Measurements from ENCODE around the gene OSBPL8.

The OSBPL8 gene

GRCh38 chr12:76457010-76457409 lies 102.6 kb downstream of the OSBPL8 start:
- ATAC-seq = no peak
- TF ChIP-seq ZFP30 (CRISPR knock-in tag; IDR thresholded peaks at IDR 0.05) (no peak), ZFP3 (CRISPR knock-in tag; IDR thresholded peaks at IDR 0.05) (no peak), CREB5 (CRISPR knock-in tag; IDR thresholded peaks at IDR 0.05; ENCODE audit: low read depth) (no peak), CSRNP3 (CRISPR knock-in tag; IDR thresholded peaks at IDR 0.05) (no peak), ZC3H10 (CRISPR knock-in tag; IDR thresholded peaks at IDR 0.05) (no peak), CSDC2 (CRISPR knock-in tag; IDR thresholded peaks at IDR 0.05) (no peak), RARB (CRISPR knock-in tag; IDR thresholded peaks at IDR 0.05) (no peak), SNAI2 (CRISPR knock-in tag; IDR thresholded peaks at IDR 0.05) (no peak), TCF4 (CRISPR knock-in tag; IDR thresholded peaks at IDR 0.05; ENCODE audit: borderline replicate concordance) (no peak), ESRRG (CRISPR knock-in tag; IDR thresholded peaks at IDR 0.05) (no peak), TOX (CRISPR knock-in tag; IDR thresholded peaks at IDR 0.05; ENCODE audit: borderline replicate concordance) (no peak), ZNF70 (CRISPR knock-in tag; IDR thresholded peaks at IDR 0.05) (no peak), GLIS3 (CRISPR knock-in tag; IDR thresholded peaks at IDR 0.05) (no peak)
- TF ChIP-seq, protein P1, sequence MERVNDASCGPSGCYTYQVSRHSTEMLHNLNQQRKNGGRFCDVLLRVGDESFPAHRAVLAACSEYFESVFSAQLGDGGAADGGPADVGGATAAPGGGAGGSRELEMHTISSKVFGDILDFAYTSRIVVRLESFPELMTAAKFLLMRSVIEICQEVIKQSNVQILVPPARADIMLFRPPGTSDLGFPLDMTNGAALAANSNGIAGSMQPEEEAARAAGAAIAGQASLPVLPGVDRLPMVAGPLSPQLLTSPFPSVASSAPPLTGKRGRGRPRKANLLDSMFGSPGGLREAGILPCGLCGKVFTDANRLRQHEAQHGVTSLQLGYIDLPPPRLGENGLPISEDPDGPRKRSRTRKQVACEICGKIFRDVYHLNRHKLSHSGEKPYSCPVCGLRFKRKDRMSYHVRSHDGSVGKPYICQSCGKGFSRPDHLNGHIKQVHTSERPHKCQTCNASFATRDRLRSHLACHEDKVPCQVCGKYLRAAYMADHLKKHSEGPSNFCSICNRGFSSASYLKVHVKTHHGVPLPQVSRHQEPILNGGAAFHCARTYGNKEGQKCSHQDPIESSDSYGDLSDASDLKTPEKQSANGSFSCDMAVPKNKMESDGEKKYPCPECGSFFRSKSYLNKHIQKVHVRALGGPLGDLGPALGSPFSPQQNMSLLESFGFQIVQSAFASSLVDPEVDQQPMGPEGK (CRISPR knock-in tag; IDR thresholded peaks at IDR 0.05; ENCODE audit: borderline replicate concordance) = no peak

DNA sequence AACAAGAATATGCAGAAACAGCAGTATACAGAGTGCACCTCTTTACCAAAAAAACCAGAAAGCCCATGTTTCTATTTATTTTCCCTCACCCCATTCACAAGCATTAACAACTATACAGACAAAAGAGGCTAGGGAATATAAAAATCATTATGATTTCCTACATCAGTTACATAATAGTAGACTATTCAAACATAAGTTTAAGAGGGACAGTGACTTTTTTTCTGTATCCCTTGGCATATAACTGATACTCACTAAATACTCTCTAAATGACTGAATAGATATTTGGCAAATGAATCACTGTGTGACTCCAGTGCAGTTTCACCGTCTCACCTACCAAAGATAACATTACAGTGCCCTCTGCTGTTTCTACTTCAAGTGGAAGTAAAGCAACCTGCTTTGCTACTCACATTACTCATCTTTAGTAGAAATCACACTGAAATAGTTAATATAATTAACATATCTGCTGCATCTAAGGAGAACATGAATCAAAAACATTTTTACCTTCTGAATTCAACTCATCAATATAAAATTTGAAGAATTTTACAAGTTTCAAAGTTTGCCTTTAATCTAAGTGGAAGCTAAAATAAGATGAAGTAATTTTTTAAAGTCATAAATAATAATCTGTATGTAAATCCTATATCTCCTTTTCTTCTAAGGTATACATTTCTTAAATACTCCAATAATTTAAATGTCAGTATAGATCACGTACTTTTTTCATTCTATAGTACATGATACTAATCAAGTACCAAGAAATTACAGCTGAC lies 103.8 kb downstream of the OSBPL8 start:
- peak; percentile 98 for ATAC-seq

GRCh38 chr12:76451528-76451927 lies 108.0 kb downstream of the OSBPL8 start:
- no peak for ATAC-seq
- TF ChIP-seq CSRNP3 (CRISPR knock-in tag; IDR thresholded peaks at IDR 0.05) = no peak

More for the DNA sequence above, 103.8 kb downstream of the OSBPL8 start:
- TF ChIP-seq ISL1 (CRISPR knock-in tag; IDR thresholded peaks at IDR 0.05) = no peak
- TF ChIP-seq GLIS3 (CRISPR knock-in tag; IDR thresholded peaks at IDR 0.05) = no peak
- no peak for TF ChIP-seq RARB (CRISPR knock-in tag; IDR thresholded peaks at IDR 0.05)
- no peak for TF ChIP-seq ESRRG (CRISPR knock-in tag; IDR thresholded peaks at IDR 0.05)
- TF ChIP-seq CSRNP3 (CRISPR knock-in tag; IDR thresholded peaks at IDR 0.05) = no peak
- TF ChIP-seq ZFP3 (CRISPR knock-in tag; IDR thresholded peaks at IDR 0.05) = no peak
- TF ChIP-seq PPARA (CRISPR knock-in tag; IDR thresholded peaks at IDR 0.05; ENCODE audit: borderline replicate concordance) = no peak
- no peak for TF ChIP-seq ZNF8 (CRISPR knock-in tag; IDR thresholded peaks at IDR 0.05)

GRCh38 chr12:76450690-76451089 lies 108.9 kb downstream of the OSBPL8 start:
- no peak for ATAC-seq
- TF ChIP-seq ESRRG (CRISPR knock-in tag; IDR thresholded peaks at IDR 0.05) = no peak
- TF ChIP-seq GLIS3 (CRISPR knock-in tag; IDR thresholded peaks at IDR 0.05) = no peak
- no peak for TF ChIP-seq ARNTL (CRISPR knock-in tag; IDR thresholded peaks at IDR 0.05; ENCODE audit: borderline replicate concordance, low read depth)
- no peak for TF ChIP-seq ISL1 (CRISPR knock-in tag; IDR thresholded peaks at IDR 0.05)
- TF ChIP-seq, protein P2, sequence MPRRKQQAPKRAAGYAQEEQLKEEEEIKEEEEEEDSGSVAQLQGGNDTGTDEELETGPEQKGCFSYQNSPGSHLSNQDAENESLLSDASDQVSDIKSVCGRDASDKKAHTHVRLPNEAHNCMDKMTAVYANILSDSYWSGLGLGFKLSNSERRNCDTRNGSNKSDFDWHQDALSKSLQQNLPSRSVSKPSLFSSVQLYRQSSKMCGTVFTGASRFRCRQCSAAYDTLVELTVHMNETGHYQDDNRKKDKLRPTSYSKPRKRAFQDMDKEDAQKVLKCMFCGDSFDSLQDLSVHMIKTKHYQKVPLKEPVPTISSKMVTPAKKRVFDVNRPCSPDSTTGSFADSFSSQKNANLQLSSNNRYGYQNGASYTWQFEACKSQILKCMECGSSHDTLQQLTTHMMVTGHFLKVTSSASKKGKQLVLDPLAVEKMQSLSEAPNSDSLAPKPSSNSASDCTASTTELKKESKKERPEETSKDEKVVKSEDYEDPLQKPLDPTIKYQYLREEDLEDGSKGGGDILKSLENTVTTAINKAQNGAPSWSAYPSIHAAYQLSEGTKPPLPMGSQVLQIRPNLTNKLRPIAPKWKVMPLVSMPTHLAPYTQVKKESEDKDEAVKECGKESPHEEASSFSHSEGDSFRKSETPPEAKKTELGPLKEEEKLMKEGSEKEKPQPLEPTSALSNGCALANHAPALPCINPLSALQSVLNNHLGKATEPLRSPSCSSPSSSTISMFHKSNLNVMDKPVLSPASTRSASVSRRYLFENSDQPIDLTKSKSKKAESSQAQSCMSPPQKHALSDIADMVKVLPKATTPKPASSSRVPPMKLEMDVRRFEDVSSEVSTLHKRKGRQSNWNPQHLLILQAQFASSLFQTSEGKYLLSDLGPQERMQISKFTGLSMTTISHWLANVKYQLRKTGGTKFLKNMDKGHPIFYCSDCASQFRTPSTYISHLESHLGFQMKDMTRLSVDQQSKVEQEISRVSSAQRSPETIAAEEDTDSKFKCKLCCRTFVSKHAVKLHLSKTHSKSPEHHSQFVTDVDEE (CRISPR knock-in tag; IDR thresholded peaks at IDR 0.05) = no peak
- no peak for TF ChIP-seq OSR1 (CRISPR knock-in tag; IDR thresholded peaks at IDR 0.05)
- TF ChIP-seq ZFP30 (CRISPR knock-in tag; IDR thresholded peaks at IDR 0.05) = no peak
- TF ChIP-seq TOX (CRISPR knock-in tag; IDR thresholded peaks at IDR 0.05; ENCODE audit: borderline replicate concordance) = no peak; the same call in 1 of the 2 replicates
- TF ChIP-seq ZNF565 (CRISPR knock-in tag; conservative IDR thresholded peaks at IDR 0.05; ENCODE audit: low read depth) = no peak
- TF ChIP-seq CSRNP3 (CRISPR knock-in tag; IDR thresholded peaks at IDR 0.05) = no peak
